ENCODE results near the gene MAGI2. TPM values are rescaled to one million over a fixed set of nuclear protein-coding genes. Genes with fewer than 3 reads are reported as not detected.

Gene MAGI2
- total RNA-seq, 4 donors from 2014 or later, result 0.90 to 2.4 (median 0.99) TPM

DNA sequence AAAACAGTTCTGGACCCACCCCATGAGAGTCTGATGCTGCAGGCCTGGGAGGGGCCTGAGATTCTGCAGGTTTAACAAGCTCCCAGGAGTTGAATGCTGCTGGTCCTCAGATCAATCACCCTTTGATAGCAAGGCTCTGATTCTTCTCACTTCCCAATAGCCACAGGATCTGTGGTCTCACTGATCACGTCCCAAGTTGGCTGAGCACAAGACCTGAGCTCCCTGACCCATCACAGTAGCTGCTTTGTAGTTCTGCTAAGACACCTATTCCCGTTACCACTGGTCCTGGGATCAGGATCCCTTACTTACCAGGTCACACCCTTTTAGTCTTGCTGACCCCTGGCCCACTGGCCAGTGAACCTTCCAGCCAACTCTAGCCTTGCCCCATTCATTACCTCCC, 1282.1 kb downstream of the MAGI2 start:
- intact Hi-C loops (cut with DNase I; ENCODE audit: low total_unique reads) (no loop called here), in situ Hi-C loops (cut with MboI; ENCODE audit: low sequenced_read_pairs in 4 of 4) (no loop called here)
- H3K9me3 ChIP-seq, result no peaks in the 10 kb centered on the region
- no peaks in the 10 kb centered on the region for H3K36me3 ChIP-seq
- DNase-seq, result no peak
- H3K4me3 ChIP-seq, result no peak overlapping the region
- ATAC-seq, result no peak
- TF ChIP-seq POLR2A (IDR thresholded peaks at IDR 0.05), result no peak
- TF ChIP-seq, protein P1, sequence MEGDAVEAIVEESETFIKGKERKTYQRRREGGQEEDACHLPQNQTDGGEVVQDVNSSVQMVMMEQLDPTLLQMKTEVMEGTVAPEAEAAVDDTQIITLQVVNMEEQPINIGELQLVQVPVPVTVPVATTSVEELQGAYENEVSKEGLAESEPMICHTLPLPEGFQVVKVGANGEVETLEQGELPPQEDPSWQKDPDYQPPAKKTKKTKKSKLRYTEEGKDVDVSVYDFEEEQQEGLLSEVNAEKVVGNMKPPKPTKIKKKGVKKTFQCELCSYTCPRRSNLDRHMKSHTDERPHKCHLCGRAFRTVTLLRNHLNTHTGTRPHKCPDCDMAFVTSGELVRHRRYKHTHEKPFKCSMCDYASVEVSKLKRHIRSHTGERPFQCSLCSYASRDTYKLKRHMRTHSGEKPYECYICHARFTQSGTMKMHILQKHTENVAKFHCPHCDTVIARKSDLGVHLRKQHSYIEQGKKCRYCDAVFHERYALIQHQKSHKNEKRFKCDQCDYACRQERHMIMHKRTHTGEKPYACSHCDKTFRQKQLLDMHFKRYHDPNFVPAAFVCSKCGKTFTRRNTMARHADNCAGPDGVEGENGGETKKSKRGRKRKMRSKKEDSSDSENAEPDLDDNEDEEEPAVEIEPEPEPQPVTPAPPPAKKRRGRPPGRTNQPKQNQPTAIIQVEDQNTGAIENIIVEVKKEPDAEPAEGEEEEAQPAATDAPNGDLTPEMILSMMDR (IDR thresholded peaks at IDR 0.05 in 4 of 5, conservative IDR thresholded peaks at IDR 0.05 in 1 of 5), result no peak
- no peak overlapping the region for H3K27ac ChIP-seq
- no peaks in the 10 kb centered on the region for H3K27me3 ChIP-seq
- H3K4me1 ChIP-seq, result no peaks in the 10 kb centered on the region

DNA sequence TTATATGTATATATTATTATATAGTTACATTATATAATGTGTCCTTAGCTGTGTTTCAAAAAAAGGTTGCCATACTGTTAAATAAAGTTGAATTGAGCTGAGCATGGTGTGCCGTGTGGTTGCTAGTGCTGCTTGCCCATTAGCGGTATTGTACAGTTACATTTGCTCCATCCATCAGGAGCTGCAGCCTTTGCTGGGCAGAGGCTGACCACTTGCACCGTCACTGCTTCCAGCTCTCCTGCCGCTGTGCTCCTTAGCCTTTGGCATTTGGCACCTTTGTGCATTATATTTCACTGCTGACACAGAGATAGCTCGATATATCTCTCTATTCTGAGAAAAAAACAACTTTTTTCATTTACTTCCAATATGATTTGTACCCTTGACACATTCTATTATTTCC, 1282.7 kb downstream of the MAGI2 start:
- intact Hi-C loops (cut with DNase I; ENCODE audit: low total_unique reads) (no loop called here), in situ Hi-C loops (cut with MboI; ENCODE audit: low sequenced_read_pairs in 4 of 4) (no loop called here)
- Histone ChIP-seq H3K4me3 (no peak overlapping the region), H3K4me1 (no peaks in the 10 kb centered on the region), H3K27ac (no peak overlapping the region), H3K27me3 (no peaks in the 10 kb centered on the region), H3K36me3 (no peaks in the 10 kb centered on the region), H3K9me3 (no peaks in the 10 kb centered on the region)
- TF ChIP-seq, protein P1 (IDR thresholded peaks at IDR 0.05 in 4 of 5, conservative IDR thresholded peaks at IDR 0.05 in 1 of 5), result no peak
- TF ChIP-seq POLR2A (IDR thresholded peaks at IDR 0.05), result no peak
- ATAC-seq, result no peak
- no peak for DNase-seq

DNA sequence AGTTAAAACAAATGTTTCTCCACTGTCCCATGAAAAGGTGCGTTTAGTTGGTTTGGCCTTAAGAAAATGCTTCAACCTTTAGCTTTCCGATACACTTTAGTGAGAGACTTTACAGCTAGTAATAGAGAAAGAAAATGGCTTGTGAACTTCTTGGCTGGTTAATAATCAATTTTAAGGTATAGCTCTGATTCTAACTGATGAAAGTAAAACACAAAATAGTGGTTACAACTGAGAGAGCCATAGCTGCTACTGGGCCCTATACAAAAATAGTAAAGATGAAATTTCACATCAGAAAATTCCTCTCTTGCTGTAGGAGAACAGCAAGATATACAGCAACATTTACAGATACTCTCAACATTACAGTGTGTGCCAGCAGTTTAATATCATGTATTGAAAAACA, 1283.5 kb downstream of the MAGI2 start:
- Histone ChIP-seq H3K27ac (no peak overlapping the region), H3K4me3 (no peak overlapping the region), H3K4me1 (no peaks in the 10 kb centered on the region), H3K9me3 (no peaks in the 10 kb centered on the region), H3K36me3 (no peaks in the 10 kb centered on the region), H3K27me3 (no peaks in the 10 kb centered on the region)
- ATAC-seq (no peak), DNase-seq (no peak)
- intact Hi-C loops (cut with DNase I; ENCODE audit: low total_unique reads), result no loop called here
- in situ Hi-C loops (cut with MboI; ENCODE audit: low sequenced_read_pairs in 4 of 4), result no loop called here
- TF ChIP-seq POLR2A (IDR thresholded peaks at IDR 0.05), result no peak
- TF ChIP-seq, protein P1 (IDR thresholded peaks at IDR 0.05 in 4 of 5, conservative IDR thresholded peaks at IDR 0.05 in 1 of 5), result no peak

DNA sequence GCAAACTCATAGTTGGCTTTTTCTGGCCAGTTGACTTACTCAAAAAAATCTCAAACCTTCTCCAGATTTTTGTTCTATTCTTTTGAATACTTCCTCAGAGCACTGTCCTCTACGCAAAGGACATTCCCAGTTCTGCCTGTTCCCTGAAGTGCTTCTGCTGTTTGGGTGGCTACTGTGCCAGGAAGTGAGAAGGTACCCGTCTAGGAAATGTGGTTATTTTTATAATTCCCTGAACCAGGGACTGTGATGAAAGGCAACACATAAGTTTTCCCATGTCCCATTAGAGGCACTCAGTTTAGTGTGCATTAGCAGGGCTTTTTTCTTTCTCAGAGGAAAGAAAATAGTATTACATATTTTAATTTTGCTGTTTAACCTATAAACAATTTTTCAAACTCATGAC, 1284.6 kb downstream of the MAGI2 start:
- ATAC-seq, result no peak
- Histone ChIP-seq H3K4me3 (no peak overlapping the region), H3K36me3 (no peaks in the 10 kb centered on the region), H3K27ac (no peak overlapping the region), H3K27me3 (no peaks in the 10 kb centered on the region), H3K4me1 (no peaks in the 10 kb centered on the region), H3K9me3 (no peaks in the 10 kb centered on the region)
- intact Hi-C loops (cut with DNase I; ENCODE audit: low total_unique reads), result no loop called here
- DNase-seq, result no peak
- in situ Hi-C loops (cut with MboI; ENCODE audit: low sequenced_read_pairs in 4 of 4), result no loop called here
- no peak for TF ChIP-seq POLR2A (IDR thresholded peaks at IDR 0.05)
- TF ChIP-seq, protein P1 (IDR thresholded peaks at IDR 0.05 in 4 of 5, conservative IDR thresholded peaks at IDR 0.05 in 1 of 5), result no peak

DNA sequence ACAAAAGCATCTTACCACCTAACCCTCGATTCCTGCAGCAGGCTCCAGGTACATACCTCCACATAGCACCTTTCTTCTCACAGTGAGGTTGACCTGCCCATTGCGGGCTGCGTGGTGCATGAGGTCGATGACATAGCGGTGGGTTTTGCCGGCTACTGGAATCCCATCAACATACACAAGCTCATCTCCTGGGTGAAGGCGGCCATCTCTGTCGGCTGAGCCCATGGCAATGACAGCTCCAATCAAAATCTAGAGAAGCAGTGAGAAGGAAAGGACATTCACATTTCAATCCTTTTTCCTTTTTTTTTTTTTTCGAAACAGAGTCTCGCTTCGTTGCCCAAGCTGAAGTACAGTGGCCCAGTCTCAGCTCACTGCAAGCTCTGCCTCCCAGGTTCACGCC, 1285.6 kb downstream of the MAGI2 start:
- no peaks in the 10 kb centered on the region for H3K36me3 ChIP-seq
- no peaks in the 10 kb centered on the region for H3K4me1 ChIP-seq
- no peak for TF ChIP-seq POLR2A (IDR thresholded peaks at IDR 0.05)
- TF ChIP-seq, protein P1 (IDR thresholded peaks at IDR 0.05 in 4 of 5, conservative IDR thresholded peaks at IDR 0.05 in 1 of 5), result no peak
- in situ Hi-C loops (cut with MboI; ENCODE audit: low sequenced_read_pairs in 4 of 4), result no loop called here
- intact Hi-C loops (cut with DNase I; ENCODE audit: low total_unique reads), result no loop called here
- H3K27ac ChIP-seq, result no peak overlapping the region
- no peak overlapping the region for H3K4me3 ChIP-seq
- ATAC-seq (no peak), DNase-seq (no peak)
- no peaks in the 10 kb centered on the region for H3K9me3 ChIP-seq
- no peaks in the 10 kb centered on the region for H3K27me3 ChIP-seq
